ENCODE measurements around the gene SEMA3B. TPM values are rescaled to one million over a fixed set of nuclear protein-coding genes. Genes with fewer than 3 reads are reported as not detected.
A peak's percentile ranks its signal among the peaks of the same experiment; 100 is the strongest.

SEMA3B gene
- total RNA-seq, 1 donor from 2014 or later: 5.4 TPM

DNA sequence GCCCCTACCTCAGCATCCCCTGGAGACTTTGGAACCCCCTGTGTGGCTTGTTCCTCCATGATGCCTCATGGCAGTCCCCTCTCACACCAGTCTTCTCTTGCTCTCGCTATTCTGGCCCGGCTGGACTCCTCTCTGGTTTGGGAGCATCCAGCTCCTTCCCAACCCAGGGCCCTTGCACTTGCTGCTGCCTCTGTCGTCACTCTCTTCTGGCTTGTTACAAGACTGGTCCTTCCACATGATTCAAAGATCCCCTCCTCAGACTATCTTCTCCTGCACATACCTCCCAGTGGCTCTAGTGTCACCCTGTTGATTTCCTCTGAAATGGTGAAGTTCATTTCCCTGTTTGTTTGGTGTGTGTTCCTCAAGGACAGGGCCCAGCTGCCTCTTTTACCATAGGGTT is 39.5 kb upstream of the SEMA3B start:
- Mint-ChIP-seq H3K4me3 (ENCODE audit: unreplicated experiment) (peak overlapping the region; percentile 50), H3K27ac (ENCODE audit: unreplicated experiment) (no peak overlapping the region), H3K27me3 (ENCODE audit: unreplicated experiment) (peaks cover 15% of the 10 kb centered on the region), H3K36me3 (ENCODE audit: unreplicated experiment) (no peaks in the 10 kb centered on the region), H3K4me1 (ENCODE audit: low read depth, unreplicated experiment) (peaks cover 19% of the 10 kb centered on the region), H3K9me3 (ENCODE audit: unreplicated experiment) (peaks cover 14% of the 10 kb centered on the region)
- TF ChIP-seq, protein P1, sequence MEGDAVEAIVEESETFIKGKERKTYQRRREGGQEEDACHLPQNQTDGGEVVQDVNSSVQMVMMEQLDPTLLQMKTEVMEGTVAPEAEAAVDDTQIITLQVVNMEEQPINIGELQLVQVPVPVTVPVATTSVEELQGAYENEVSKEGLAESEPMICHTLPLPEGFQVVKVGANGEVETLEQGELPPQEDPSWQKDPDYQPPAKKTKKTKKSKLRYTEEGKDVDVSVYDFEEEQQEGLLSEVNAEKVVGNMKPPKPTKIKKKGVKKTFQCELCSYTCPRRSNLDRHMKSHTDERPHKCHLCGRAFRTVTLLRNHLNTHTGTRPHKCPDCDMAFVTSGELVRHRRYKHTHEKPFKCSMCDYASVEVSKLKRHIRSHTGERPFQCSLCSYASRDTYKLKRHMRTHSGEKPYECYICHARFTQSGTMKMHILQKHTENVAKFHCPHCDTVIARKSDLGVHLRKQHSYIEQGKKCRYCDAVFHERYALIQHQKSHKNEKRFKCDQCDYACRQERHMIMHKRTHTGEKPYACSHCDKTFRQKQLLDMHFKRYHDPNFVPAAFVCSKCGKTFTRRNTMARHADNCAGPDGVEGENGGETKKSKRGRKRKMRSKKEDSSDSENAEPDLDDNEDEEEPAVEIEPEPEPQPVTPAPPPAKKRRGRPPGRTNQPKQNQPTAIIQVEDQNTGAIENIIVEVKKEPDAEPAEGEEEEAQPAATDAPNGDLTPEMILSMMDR (IDR thresholded peaks at IDR 0.05; ENCODE audit: partially characterized antibody, unreplicated experiment): no peak
- DNase-seq: no peak

DNA sequence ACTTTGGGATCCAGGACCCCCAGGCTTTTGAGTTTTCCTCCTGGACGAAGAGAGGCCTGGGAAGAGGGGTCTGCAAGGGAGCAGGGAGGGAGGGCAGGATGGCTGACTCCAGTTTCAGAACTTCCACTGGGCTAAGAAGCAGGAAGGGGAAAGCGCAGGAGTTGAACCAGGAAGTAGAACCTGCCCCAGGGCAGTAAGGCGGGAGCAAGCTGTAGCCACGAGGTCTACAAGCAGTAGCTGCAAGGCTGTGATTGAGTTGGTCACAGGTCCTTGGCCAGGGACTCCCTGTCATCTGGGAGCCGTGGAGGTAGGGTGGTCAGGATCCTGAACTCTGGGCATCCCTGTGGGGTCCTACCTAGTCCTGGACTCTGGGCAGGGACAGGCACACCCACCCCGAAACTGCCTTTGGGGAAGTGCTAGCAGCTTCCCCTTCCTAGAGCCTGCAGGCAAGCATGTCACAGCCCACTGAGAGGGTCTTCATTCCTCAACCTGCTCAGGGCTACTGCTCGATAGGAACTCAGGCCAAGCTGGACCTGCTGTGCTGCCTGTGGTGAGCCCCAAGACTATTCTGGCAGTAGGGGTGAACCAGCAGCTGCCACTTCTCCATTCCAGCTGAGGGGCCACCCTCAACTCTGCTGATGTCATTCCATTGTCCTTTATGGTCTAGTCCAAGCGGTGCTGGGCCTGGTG is 38.7 kb upstream of the SEMA3B start:
- Mint-ChIP-seq H3K27ac (ENCODE audit: unreplicated experiment) (no peak overlapping the region), H3K27me3 (ENCODE audit: unreplicated experiment) (peaks cover 11% of the 10 kb centered on the region), H3K9me3 (ENCODE audit: unreplicated experiment) (peaks cover 12% of the 10 kb centered on the region), H3K4me3 (ENCODE audit: unreplicated experiment) (no peak overlapping the region), H3K36me3 (ENCODE audit: unreplicated experiment) (no peaks in the 10 kb centered on the region), H3K4me1 (ENCODE audit: low read depth, unreplicated experiment) (peaks cover 19% of the 10 kb centered on the region)
- no peak for DNase-seq
- TF ChIP-seq, protein P1 (IDR thresholded peaks at IDR 0.05; ENCODE audit: partially characterized antibody, unreplicated experiment): no peak

DNA sequence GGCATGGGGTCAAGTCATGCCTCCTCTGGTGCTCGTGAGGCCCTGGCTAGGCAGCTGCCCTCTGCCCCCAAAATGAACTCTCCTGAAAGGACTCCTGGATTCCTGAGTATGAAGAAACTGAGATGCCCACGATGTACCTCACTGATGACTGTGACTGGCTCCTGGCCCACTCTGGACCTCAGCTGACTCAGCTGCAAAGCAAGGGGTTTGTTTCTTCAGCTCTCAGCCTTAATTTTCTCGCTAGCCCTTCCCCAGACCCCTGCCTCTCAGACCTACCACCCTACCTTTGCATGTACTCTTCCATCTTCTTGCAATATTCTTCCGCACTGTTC is 38.2 kb upstream of the SEMA3B start:
- no peaks in the 10 kb centered on the region for H3K36me3 Mint-ChIP-seq (ENCODE audit: unreplicated experiment)
- DNase-seq: no peak
- peaks cover 13% of the 10 kb centered on the region for H3K27me3 Mint-ChIP-seq (ENCODE audit: unreplicated experiment)
- H3K4me3 Mint-ChIP-seq (ENCODE audit: unreplicated experiment): no peak overlapping the region
- H3K9me3 Mint-ChIP-seq (ENCODE audit: unreplicated experiment): peaks cover 14% of the 10 kb centered on the region
- TF ChIP-seq, protein P1 (IDR thresholded peaks at IDR 0.05; ENCODE audit: partially characterized antibody, unreplicated experiment): no peak
- peaks cover 19% of the 10 kb centered on the region for H3K4me1 Mint-ChIP-seq (ENCODE audit: low read depth, unreplicated experiment)
- no peak overlapping the region for H3K27ac Mint-ChIP-seq (ENCODE audit: unreplicated experiment)

DNA sequence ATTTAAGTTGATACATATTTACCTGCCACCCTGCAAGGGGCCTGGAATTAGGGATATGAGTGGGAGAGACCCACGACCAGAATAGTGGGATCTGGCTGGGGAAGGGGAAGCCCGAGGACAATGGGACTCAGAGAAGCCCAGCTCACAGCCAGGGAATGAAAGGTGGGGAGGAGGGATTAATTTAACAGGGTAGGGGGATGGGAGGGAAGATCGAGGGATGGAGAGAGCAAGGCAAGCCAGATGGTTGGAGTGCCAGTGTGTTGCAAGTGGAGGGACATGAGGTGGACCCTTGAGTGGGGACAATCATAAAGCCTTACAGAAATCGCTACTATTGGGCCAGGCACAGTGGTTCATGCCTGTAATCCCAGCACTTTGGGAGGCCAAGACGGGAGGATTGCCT is 37.4 kb upstream of the SEMA3B start:
- H3K9me3 Mint-ChIP-seq (ENCODE audit: unreplicated experiment): peaks cover 14% of the 10 kb centered on the region
- H3K27ac Mint-ChIP-seq (ENCODE audit: unreplicated experiment): no peak overlapping the region

DNA sequence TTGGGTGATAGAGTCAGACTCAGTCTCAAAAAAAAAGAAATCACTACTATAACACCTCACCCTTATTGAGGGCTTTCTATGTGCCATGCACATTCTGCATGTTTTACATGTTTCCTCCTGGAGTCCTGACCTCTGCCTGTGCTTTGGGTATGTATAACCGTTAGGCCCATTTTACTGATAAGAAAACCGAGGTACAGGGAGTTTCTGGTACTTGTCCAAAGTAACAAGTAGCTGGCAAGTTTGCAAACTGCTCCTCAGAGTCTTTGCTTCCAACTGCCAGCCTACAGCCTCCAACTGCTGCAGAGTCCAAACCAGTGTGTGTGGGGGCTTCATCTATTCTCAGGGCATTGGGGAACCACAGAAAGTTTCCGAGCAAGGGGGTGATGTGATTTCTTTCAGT is 36.6 kb upstream of the SEMA3B start:
- DNase-seq: no peak
- Mint-ChIP-seq H3K27me3 (ENCODE audit: unreplicated experiment) (peaks cover 15% of the 10 kb centered on the region), H3K4me1 (ENCODE audit: low read depth, unreplicated experiment) (peaks cover 18% of the 10 kb centered on the region), H3K27ac (ENCODE audit: unreplicated experiment) (no peak overlapping the region), H3K4me3 (ENCODE audit: unreplicated experiment) (no peak overlapping the region), H3K36me3 (ENCODE audit: unreplicated experiment) (no peaks in the 10 kb centered on the region), H3K9me3 (ENCODE audit: unreplicated experiment) (peaks cover 17% of the 10 kb centered on the region)
- TF ChIP-seq, protein P1 (IDR thresholded peaks at IDR 0.05; ENCODE audit: partially characterized antibody, unreplicated experiment): no peak

More for the DNA sequence above, 37.4 kb upstream of the SEMA3B start:
- TF ChIP-seq, protein P1 (IDR thresholded peaks at IDR 0.05; ENCODE audit: partially characterized antibody, unreplicated experiment): no peak
- Mint-ChIP-seq H3K4me1 (ENCODE audit: low read depth, unreplicated experiment) (peaks cover 19% of the 10 kb centered on the region), H3K4me3 (ENCODE audit: unreplicated experiment) (no peak overlapping the region), H3K27me3 (ENCODE audit: unreplicated experiment) (peaks cover 13% of the 10 kb centered on the region), H3K36me3 (ENCODE audit: unreplicated experiment) (no peaks in the 10 kb centered on the region)
- DNase-seq: no peak

Data from glutamatergic neuron (in vitro differentiated cells).